Fibroblast of villous mesenchyme (primary cell): ENCODE results near the gene COL11A2. TPM values are rescaled to one million over a fixed set of nuclear protein-coding genes. Genes with fewer than 3 reads are reported as not detected.

Experiments
- DNase-seq: peaks from one replicate; pipeline ENCODE4 v3.0.0-alpha.2; 2010; ENCODE audit warnings: low read depth
- H3K4me3 ChIP-seq: 2 replicates; pipeline ENCODE4 v1.5.1; 2011; ENCODE audit warnings: low read depth, mild to moderate bottlenecking, low read length
- CTCF ChIP-seq: IDR thresholded peaks from 2 replicates; pipeline ENCODE4 v1.5.1; 2012; ENCODE audit warnings: low read depth, mild to moderate bottlenecking, low read length; ENCODE audit not compliant: insufficient read depth
- total RNA-seq: library from RNA; depleted of rRNA; stranded (reverse); fragments of >200 nt; gene quantifications from 2 replicates; pipeline ENCODE4 v1.2.3, GENCODE V29; 2012

COL11A2 gene
- total RNA-seq, 1 donor: under 0.01 TPM

DNA sequence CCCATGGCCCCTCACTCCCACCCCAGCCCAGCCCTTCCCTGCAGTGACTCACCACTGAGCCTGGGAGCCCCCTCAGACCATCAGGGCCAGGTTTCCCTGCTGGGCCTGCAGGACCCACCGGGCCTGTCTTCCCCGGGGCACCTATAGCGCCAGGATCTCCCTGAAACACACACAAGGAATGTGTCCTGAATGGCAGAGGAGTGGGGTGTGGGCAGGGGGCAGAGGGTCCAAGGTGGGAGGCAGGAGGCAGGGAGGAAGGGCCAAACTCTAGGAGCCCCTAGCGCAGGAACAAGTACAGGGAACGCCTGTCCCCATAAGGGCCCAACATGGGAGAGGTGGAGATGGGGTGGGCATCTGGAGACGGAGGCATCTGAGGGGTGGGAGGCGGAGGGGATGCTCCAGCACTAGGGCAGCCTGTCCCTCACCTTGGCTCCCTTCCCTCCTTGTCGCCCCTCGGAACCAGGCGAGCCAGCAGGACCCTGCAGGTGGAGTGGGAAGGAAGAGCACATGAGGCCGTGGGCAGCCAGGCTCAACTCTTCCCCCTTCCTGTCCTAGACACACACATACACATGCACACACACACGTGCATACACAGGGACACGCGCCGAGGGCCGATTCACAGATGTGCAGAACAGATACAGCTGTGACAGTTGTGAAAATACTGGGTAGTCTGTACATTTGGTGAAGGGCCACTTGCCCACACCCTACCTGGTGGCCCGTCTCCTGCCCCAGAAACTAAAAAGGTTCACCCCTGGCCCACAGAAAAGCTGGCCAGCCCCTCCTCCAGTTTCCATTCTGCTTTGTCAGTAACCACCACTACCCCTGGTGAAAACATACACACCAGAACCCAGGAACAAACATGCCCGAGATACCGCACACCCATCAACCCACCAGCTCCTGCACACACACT lies 24.6 kb downstream of the COL11A2 start:
- no peak overlapping the region for H3K4me3 ChIP-seq
- DNase-seq: no peak
- TF ChIP-seq CTCF: no peak

DNA sequence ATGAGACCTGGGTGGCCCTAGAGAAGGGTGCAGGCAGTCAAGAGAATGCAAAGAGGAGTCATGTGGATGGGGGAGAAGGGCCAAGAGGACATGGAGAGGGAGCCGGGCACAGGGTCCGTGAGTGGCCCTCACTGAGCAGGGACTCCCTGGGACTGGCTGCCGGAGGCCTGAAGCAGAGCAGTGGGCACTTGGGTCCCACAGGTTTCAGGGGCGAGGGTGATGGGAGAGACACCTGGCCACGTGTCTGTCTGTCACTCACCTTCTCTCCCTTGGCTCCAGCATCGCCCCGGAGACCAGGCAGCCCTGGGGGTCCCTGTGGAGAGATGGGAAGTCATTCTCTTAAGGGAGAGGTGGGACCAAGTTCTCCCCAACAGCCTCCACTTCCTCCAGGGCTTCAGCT lies 25.5 kb downstream of the COL11A2 start:
- TF ChIP-seq CTCF: no peak
- no peak overlapping the region for H3K4me3 ChIP-seq
- DNase-seq: no peak

- TF ChIP-seq CTCF: no peak
- no peak overlapping the region for H3K4me3 ChIP-seq
- DNase-seq: no peak
Measured at GRCh38 chr6:33166363-33166762, 25.9 kb downstream of the COL11A2 start.

DNA sequence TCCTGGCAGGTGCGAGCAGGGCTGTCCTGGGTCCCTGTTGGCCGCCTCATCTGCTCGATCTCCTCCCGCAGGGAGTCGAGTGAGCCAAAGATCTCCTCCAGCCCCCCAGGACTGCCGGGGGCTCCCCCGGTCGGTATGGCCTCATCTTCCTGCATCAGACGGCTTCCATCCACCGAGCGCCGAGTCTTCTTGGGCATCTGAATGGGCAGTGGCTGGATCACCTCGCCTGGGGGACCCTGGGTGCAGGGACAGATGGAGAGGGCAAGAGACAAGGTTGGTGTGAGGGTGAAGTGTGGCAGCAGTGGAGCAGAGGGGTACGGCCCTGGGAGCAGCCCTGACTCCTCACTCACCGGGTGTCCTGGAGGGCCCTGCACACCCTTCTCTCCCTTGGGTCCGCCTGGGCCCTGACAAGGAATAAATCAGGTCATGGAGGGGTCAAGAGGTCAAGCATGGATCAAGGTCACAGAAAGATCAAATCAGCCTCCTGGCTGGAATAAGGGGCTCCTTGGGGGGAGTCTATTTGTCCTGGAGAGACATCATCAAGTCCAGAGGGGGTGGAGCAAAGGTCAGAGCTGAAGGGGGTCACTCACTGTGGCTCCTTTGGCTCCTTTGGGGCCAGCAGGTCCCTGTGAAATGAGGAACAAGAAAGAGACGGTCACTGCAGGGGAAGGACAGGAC lies 26.5 kb downstream of the COL11A2 start:
- DNase-seq: no peak
- H3K4me3 ChIP-seq: no peak overlapping the region
- no peak for TF ChIP-seq CTCF

DNA sequence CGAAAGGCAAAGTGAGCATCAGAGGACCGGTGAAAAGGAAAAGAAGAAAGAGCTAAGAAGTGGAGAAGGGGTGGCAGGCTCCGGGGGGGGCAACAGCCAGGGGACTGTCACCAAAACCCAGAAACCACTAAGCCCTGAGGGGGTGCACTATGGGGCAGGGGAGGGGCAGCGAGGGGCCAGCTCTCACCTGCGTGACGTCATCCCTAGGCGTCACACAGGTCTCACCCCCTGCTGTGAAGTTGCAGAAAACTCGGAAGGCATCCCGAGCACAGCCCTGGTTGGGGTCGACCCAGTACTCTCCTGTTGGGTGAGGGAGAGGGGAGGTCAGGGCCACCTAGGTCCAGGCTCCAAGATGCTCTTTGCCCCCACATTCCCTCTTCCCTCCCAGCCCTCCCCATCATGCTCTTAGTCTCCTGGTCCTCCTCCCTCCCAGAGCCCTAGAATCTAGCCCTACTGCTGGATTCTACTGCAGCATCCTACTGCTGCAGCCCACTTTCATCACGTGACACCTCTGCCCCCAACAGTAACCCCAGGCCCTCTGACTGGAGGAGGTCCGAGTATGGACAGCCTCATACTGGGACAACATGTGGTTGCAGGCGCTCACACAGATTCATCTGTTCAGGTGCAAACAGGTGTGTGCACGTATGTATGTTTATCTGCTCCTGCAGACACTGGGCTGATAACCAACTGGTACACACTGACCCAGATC lies 27.4 kb downstream of the COL11A2 start:
- no peak for TF ChIP-seq CTCF
- no peak for DNase-seq
- H3K4me3 ChIP-seq: no peak overlapping the region

DNA sequence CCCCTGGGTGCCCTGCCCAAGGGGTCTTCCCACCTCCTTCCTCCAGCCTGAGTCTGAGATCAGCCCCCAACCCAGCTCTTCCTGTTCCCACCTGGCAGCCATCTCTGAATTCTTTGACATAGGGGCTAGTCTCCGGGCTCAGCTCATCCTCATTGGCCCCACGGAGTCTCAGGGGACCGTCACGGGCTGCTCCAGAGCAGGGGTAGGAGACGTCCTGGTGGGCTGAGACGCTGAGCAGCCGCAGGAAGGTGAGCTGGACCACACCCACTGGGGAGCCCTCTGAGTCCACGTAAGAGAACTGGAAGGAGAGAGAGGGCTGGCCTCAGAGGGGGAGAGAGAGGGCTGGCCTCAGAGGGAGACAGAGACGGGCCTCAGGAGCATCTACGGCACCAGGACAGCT lies 28.1 kb downstream of the COL11A2 start:
- no peak for DNase-seq
- no peak for TF ChIP-seq CTCF
- H3K4me3 ChIP-seq: no peak overlapping the region
